GM12801 (cell line): Measurements from ENCODE around the gene SLC25A6.

Experiments
- CTCF ChIP-seq: IDR thresholded peaks from one replicate; pipeline ENCODE4 v1.5.1; 2011; ENCODE audit warnings: control low read depth; ENCODE audit not compliant: insufficient read length; ENCODE audit errors: extremely low read depth

Gene SLC25A6

GRCh38 chrX:1385253-1386223 lies 6.4 kb downstream of the SLC25A6 start:
- TF ChIP-seq CTCF = no peak

- TF ChIP-seq CTCF = no peak
Observed at GRCh38 chrX:1384658-1385252, 7.2 kb downstream of the SLC25A6 start.

- TF ChIP-seq CTCF = no peak
Observed at GRCh38 chrX:1380672-1381233, 11.2 kb downstream of the SLC25A6 start.

GRCh38 chrX:1378306-1378759 lies 13.6 kb downstream of the SLC25A6 start:
- no peak for TF ChIP-seq CTCF

GRCh38 chrX:1368385-1368698 lies 23.6 kb downstream of the SLC25A6 start:
- no peak for TF ChIP-seq CTCF

- TF ChIP-seq CTCF = no peak
Observed at GRCh38 chrX:1361910-1362309, 30.0 kb downstream of the SLC25A6 start.

GRCh38 chrX:1361275-1361674 lies 30.6 kb downstream of the SLC25A6 start:
- TF ChIP-seq CTCF = no peak
